Activated CD4-positive, alpha-beta T cell treated with anti-CD3 and anti-CD28 coated beads, Interleukin-2, amount 50 U/mL, for 1 hour (primary cell): ENCODE data around the gene DENND5B.
A peak's percentile ranks its signal among the peaks of the same experiment; 100 is the strongest.

Experiments used
- DNase-seq: peaks from one replicate; pipeline ENCODE4 v3.0.0-alpha.2; 2020

Gene DENND5B

GRCh38 chr12:31366104-31366621, 224.8 kb downstream of the DENND5B start:
- no peak for DNase-seq

GRCh38 chr12:31363831-31364230, 227.1 kb downstream of the DENND5B start:
- DNase-seq = no peak

GRCh38 chr12:31363416-31363809, 227.5 kb downstream of the DENND5B start:
- no peak for DNase-seq

- DNase-seq = peak; percentile 1
These were observed 228.0 kb downstream of the DENND5B start for GRCh38 chr12:31362759-31363415.

- no peak for DNase-seq
These were observed 228.7 kb downstream of the DENND5B start for GRCh38 chr12:31362115-31362758.

GRCh38 chr12:31361730-31362114, 229.2 kb downstream of the DENND5B start:
- no peak for DNase-seq

- DNase-seq = no peak
These were observed 235.2 kb downstream of the DENND5B start for GRCh38 chr12:31355747-31356107.

- no peak for DNase-seq
These were observed 236.9 kb downstream of the DENND5B start for GRCh38 chr12:31353750-31354708.

GRCh38 chr12:31346267-31346666, 244.7 kb downstream of the DENND5B start:
- no peak for DNase-seq

- DNase-seq = no peak
These were observed 247.8 kb downstream of the DENND5B start for GRCh38 chr12:31343139-31343538.

- no peak for DNase-seq
These were observed 248.7 kb downstream of the DENND5B start for GRCh38 chr12:31342286-31342685.

GRCh38 chr12:31339831-31340622, 250.9 kb downstream of the DENND5B start:
- DNase-seq = no peak

GRCh38 chr12:31337952-31338351, 253.0 kb downstream of the DENND5B start:
- no peak for DNase-seq
